GM21447 (cell line): Measurements from ENCODE around the gene CYTL1.
"Not testable (repeated sequence)": the region's sequence is repeated elsewhere in the genome, so short reads cannot be mapped to it uniquely, and the experiment has no call there.

Experiments used
- ATAC-seq: cut with Tn5 transposase; IDR thresholded peaks from one replicate; pipeline ENCODE4 v1.9.1; 2021; ENCODE audit not compliant: unreplicated experiment

CYTL1 gene

GRCh38 chr4:5034206-5034605 lies 14.9 kb upstream of the CYTL1 start:
- no peak for ATAC-seq

- ATAC-seq: no peak
Observed at GRCh38 chr4:5033281-5033841, 14.1 kb upstream of the CYTL1 start.

- no peak for ATAC-seq
Observed at GRCh38 chr4:5032813-5033212, 13.6 kb upstream of the CYTL1 start.

GRCh38 chr4:5030927-5031326 lies 11.7 kb upstream of the CYTL1 start:
- no peak for ATAC-seq

- ATAC-seq: no peak
Observed at GRCh38 chr4:5030221-5030620, 11.0 kb upstream of the CYTL1 start.

- no peak for ATAC-seq
Observed at GRCh38 chr4:5029447-5029846, 10.2 kb upstream of the CYTL1 start.

- ATAC-seq: no peak
Observed at GRCh38 chr4:5028480-5028879, 9.2 kb upstream of the CYTL1 start.

GRCh38 chr4:5027346-5027745 lies 8.1 kb upstream of the CYTL1 start:
- ATAC-seq: no peak

GRCh38 chr4:5026371-5026770 lies 7.1 kb upstream of the CYTL1 start:
- no peak for ATAC-seq

GRCh38 chr4:5024673-5025072 lies 5.4 kb upstream of the CYTL1 start:
- ATAC-seq: no peak

GRCh38 chr4:5021546-5021945 lies 2.3 kb upstream of the CYTL1 start:
- ATAC-seq: no peak

- no peak for ATAC-seq
Observed at GRCh38 chr4:5020341-5020740, 1.1 kb upstream of the CYTL1 start.

- no peak for ATAC-seq
Observed at GRCh38 chr4:5019796-5020195, 538 bp upstream of the CYTL1 start.

GRCh38 chr4:5018603-5019002 lies 655 bp downstream of the CYTL1 start:
- no peak for ATAC-seq

- ATAC-seq: no peak
Observed at GRCh38 chr4:5018096-5018495, 1.2 kb downstream of the CYTL1 start.

- no peak for ATAC-seq
Observed at GRCh38 chr4:5014007-5014682, 5.1 kb downstream of the CYTL1 start.

- no peak for ATAC-seq
Observed at GRCh38 chr4:5012958-5013357, 6.3 kb downstream of the CYTL1 start.

- ATAC-seq: no peak
Observed at GRCh38 chr4:5012244-5012898, 6.9 kb downstream of the CYTL1 start.

- ATAC-seq: no peak
Observed at GRCh38 chr4:5010984-5011383, 8.3 kb downstream of the CYTL1 start.

GRCh38 chr4:5009796-5010195 lies 9.5 kb downstream of the CYTL1 start:
- no peak for ATAC-seq

- not testable (repeated sequence) for ATAC-seq
Observed at GRCh38 chr4:5006932-5007331, 12.3 kb downstream of the CYTL1 start.

GRCh38 chr4:5004496-5004895 lies 14.8 kb downstream of the CYTL1 start:
- ATAC-seq: no peak

- no peak for ATAC-seq
Observed at GRCh38 chr4:5003918-5004317, 15.3 kb downstream of the CYTL1 start.
